UCSD-AML1 (cell line): Measurements from ENCODE around the gene MSANTD2.

ENCODE experiments used
- DNase-seq: peaks from one replicate; lab custom pipeline; 2025; ENCODE audit not compliant: unreplicated experiment; lab: John Stamatoyannopoulos, UW

MSANTD2 gene

DNA sequence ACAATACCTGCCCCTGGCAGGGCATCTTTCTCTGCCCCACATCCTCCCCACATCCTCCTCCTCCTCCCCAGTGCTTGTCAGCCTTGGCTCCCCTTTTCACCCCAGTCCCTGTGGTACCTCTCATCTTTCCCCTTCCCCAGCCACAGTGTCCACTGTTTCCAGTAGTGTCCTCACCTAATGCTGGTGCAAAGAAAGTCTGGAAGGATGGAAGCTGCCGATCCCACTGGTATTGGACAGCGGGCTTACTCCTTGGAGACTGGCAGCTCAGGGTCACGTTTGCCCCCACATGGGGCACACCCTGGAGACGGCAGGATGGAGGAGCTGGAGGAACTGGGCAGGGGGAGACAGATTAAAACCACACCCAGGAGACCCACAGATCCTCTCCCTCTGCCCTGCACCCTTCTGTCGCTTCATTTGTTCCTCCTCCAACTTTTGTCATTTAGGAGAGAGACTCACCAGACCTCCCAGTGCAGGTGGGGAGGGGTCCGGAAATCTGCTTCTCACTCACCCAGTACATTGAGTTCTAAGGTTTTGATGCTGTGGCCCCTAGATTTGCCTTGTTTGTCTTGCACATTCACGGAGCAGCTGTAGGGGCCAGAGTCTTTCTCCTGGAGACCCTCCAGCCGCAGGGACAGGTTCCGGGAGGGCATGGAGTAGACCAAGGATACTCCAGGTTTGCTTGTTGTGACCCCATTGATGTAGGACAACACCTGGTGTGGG is 44.0 kb downstream of the MSANTD2 start:
- DNase-seq: no peak

DNA sequence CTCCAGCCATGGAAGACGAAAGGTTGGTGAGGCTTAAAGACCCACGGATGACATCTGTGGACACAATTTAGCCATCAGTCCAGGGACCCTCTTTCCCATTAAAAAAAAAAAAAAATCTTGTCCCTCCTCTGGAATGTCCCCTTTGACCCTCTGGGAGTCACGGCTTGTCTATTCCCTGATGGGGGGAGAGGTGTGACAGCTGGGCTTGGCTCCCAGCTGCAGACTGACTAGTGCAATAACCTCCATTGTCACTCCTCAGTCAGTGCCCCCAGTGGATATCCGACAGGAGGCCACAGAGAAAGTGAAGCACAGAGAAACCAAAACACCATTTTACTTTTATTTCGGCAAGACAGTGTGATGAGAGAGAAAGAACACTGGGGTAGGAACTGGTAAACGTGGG is 45.5 kb downstream of the MSANTD2 start:
- DNase-seq: no peak

DNA sequence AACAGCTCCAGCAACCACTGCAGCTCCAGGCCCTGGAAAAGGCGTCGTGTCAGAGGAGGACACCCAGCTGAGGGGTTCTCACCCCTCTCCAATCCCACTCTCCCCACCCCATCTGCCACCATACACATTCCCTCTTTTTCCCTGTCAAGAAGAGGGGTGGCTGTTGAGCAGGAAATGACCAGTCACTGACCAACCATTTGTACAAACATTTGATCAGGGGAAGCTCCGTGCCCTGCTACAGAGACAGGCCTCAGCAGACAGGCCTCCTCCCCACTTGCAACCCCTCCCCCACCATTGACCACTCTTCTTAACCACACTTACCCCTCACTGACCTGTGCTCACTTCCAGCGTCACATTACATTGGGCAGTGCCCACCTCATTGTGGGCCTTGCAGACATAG is 45.9 kb downstream of the MSANTD2 start:
- no peak for DNase-seq

DNA sequence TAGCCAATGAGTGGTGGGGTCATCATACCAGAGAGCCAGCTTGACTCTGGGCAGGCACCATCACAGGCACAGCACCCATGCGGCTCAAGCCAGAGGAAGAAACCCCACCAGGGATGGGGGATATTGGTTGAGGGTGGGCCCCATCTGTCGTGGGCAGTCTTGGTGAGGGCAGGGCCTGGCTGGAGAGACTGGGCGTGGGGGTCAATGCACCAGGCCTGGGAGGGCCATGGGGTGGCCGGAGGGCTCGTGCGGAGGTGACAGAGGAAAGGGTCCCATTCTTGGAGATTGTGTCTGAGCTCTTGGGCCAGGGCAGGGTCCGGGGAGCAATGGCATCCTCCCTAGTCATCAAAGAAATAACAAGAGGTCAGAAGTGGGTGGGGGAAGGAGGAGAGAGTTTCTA is 46.6 kb downstream of the MSANTD2 start:
- no peak for DNase-seq

DNA sequence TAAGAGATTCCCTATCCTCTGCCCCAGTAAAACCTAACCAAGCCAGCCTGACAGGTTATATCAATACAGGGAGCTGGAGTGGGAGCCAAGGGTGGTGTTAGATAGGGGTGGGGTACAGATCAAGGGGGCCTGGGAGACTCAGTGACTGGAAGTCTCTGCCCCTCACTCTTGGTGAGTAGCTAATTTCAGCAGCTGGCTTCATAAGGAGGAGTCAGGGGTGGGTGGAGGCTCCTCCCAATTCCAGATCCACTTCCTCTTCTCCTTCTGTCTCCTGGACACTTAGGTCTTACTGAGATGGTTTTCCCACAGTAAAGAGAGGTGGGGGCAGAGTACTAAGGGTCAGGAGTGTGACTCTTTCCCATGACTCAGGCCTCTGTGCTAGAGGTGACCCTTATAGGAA is 47.0 kb downstream of the MSANTD2 start:
- DNase-seq: no peak

DNA sequence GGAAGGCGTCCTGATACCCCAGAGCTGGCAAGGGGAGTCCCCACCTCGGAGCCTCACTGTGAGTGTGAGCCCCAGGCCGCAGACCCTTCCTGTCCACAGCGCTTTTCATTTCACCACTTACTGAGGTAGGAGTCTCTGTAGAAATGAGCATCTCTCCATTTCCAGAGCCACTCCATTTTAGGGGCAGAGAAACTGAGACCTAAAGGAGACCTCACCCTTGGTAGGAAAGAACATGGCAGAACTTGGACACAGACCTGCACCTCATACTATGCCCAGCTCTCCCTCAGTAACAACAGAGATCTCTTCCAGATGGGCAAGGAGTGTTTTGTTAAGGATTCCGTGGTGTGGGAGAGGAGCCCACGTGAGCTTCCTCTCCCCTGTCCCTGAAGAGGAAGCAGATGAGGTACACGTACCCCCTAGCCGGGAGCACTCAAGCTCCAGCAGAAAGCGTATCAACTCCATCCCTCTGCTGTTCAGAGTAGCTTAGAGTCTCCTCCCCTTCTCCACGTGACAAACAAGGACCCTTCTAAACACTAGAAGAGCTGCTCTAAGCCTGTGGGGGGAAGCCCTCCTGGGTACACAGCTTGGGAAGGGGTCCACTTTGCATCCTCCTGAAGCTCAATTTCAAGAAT is 47.6 kb downstream of the MSANTD2 start:
- no peak for DNase-seq

DNA sequence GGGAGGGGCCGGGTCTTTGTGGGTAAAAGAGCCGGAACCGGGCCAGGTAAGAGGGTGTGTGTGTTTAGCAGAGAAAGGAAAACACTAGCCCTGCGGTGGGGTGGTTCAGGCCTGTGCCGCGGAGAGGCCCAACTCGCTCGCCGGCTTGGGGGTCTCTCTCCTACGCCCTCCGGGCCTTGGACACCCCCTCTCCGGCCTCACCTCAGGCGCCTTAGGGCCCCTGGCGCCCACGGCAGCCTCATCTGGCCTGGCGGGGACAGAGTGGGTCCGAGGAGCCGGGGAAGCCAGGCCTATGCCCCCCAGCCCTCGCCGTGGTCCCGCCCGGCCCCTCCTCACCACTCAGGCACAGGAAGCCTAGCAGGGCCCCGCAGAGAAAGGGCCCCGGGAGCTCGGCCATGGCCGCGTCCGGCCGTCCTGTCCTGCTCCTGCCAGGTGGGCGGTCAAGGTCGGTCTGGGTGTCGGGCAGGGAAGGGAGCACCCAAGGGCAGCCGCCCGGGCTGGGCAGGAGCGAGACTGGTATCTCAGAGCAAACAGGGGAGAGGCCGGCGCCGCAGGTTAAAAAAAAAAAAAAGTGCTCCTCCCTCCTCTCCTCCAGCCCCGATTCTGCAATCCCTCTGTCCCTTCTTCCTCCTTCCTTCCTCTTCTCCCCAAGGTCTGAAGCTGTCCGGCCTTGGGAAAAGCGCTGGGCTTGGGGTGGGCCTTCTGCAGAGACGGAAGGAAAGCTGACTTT is 48.3 kb downstream of the MSANTD2 start, which contains the start of gene VSIG2:
TSS of gene VSIG2 (minus strand) at position 515 of the 730 bp plus-strand sequence. CDS start at position 397, 118 bp downstream.
- DNase-seq: no peak

DNA sequence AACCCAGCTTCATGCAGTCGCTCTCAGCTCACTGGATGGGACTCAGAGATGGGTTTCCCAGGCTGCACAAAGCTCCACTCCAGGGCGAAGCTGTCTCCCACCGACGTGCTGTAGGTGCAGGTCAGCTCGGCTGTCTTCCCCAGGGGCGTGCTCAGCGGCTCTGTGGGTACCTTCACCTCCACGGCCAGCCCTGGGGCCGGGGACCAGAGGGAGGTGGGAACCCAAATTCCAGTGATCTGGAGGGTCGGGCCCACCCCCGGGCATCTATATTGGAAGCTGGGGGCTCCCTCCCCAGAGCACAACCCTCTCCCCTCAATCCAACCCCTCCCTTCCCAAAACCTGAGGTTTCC is 48.8 kb downstream of the MSANTD2 start:
- DNase-seq: no peak

DNA sequence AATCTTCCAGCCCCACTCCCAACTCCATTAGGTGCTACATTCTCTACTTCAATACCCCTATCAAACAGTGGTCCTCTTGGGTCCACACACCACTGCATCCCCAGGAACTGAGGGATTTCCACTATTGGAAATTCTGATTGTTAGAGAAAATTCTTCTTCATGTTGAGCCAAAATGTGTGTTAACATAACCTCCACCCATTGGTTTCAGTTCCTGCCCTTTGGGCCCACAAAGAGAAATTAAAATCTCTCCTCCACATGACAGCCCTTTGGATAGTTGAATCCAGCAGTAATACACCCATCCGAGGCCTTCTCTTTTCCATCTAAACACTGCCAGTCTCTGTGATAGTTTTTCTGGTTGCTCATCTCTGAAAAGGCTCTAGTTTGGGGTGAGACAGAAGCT is 50.3 kb downstream of the MSANTD2 start:
- DNase-seq: no peak

DNA sequence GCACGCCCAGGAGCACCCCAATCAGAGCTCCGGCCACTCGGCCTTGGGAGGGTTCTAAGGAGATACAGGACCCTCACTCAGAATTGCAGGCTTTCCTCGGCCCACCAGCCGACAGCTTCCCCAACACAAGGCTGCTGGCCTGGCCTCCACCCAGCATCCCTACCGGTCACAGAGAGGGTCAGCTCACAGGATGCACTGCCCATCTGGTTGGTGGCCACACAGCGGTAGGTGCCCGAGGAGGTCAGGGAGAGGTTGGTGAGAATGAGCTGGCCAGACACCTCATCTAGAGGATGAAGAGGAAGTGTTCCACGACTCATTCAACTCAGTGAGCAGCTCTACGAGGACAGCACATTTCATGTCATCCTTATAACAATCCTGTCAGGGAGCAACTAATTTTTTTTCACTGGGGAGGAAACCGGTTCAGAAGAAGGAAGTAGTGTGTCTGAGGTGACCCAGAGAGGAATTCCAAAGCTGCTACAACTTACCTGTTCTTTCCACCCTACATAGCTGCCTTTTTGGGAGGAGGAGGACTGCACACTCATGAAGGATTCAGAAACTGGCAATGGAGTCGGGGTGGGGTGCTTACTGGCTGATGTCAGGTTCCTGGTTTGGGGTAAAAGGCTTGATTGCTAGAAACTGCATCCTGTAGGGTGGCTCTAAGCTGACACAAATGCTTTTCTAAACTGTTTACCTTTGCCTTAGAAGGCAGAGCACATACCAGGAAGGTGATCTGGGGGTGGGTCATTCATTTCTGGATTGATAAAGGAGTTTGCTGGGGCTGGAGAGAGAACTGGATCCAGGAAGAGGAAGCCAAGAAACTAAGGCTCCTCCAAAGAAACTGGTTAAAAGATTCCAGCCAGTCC is 51.5 kb downstream of the MSANTD2 start:
- no peak for DNase-seq

DNA sequence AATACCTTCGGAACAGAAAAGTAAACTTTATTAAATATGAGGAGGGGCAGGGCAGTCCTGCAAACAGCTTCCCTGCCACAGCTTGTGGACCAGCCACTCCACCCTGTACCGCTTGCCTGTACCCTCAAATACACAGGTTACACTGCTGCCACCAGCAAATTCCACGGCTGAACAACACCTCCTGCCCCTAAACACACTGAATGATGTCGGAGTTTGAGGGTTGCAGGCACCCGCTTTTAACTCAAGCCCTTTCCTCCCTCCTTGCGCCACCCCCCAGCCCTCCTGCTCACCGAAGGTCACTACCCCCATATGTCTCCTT is 52.1 kb downstream of the MSANTD2 start:
- DNase-seq: no peak

DNA sequence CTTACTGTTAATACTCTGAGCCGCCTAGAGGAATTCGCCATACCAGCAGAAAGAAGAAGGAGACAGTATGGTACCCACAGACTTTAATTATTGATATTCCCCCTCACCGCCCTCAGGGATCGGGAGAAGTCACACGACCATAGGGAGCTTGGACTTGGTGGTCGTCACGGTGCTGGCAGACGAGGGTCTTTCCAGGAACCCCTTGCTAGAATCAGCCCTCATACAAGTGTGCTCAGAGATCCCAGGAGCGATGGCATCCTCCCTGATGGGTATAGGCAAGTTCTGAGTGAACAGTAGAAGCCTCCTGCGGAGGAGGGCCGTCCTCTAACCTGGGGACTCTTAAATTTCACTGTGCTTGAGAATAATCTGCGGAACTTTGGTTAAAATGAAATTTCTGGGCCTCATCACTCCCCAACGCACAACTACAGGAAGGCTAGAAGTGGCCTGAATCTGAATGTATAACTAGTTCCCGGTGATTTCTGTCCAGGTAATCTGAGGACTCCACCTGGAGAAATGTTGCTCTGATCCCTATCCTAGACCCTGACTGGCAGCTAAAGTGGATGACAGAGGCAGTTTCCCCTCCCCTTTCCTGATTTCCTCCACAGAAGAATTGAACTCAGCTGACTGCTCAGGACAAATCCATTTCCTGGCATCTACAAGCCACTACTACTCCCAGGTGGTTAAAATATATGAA is 52.7 kb downstream of the MSANTD2 start:
- DNase-seq: no peak

DNA sequence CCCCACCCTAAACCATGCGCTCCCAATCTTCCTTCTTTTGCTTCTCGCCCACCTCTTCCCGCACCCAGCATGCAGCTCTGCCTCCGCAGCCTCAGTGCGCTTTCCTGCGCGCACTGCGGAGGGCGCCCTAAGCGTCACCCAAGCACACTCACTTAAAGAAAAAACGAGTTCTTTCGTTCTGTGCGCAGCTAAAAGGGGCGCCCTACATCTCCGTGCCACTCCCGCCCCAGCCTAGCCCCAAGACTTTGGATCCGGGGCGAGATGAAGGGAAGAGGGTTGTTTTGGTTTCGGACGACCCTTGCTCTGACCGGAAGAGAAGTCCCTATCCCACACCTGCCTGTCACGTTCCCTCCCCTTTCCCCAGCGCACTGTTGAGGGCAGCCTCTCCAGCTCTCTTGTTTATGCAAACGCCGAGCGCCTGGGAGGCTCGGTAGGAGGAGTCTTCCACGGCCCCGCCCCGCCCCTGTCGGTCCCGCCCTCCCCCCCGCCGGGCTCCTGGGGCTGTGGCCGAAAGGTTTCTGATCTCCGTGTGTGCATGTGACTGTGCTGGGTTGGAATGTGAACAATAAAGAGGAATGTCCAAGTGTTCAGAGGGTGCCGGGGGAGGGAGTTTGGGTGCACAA is 53.5 kb downstream of the MSANTD2 start:
- no peak for DNase-seq

DNA sequence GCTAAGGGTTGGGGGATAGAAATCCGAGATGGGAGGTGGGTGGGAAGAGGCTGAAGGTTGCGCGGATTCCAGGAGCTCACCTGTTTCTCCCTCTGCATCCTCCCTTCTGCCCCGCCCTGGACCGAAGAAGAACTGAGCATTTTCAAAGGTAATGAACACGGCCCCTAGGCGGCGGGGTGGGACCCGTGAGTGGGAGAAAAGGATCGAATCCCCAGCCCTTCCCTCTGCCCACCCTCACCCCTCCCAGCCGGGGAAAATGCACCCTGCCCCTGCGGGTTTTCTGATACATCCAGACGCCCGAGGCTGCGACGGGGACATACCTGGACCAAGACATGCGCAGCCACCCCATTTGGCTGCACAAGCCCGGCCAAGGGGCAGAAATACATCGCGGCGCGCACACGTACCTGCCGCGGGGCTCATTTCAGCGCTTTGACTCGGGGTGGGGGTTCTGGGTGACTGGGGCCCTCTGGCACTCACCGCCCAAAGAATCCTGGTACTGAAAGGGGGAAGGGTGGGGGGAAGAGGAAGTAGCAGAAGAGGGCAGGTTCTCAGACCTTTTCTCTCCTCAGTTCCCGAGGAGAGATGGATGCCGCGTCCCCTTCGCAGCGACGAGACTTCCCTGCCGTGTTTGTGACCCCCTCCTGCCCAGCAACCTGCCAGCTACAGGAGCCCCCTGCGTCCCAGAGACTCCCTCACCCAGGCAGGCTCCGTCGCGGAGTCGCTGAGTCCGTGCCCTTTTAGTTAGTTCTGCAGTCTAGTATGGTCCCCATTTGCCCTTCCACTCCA is 54.2 kb downstream of the MSANTD2 start:
- no peak for DNase-seq

DNA sequence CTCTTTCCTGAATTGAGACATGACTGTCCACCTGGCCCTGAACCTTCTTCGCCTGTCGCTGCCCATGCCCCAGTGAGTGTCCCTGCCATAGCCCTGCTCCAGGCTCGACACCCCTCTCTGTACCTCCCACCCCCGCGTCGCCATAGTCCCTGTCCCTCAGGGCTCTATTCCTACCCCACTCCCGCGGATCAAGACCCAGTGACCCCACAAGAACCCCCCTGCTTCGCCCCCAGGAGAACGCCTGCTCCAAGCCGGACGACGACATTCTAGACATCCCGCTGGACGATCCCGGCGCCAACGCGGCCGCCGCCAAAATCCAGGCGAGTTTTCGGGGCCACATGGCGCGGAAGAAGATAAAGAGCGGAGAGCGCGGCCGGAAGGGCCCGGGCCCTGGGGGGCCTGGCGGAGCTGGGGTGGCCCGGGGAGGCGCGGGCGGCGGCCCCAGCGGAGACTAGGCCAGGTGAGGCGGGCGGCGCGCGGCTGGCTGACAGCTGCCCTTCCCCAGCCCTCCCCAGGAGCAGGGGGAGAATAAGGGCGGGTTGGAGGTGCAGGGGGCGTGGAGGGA is 54.9 kb downstream of the MSANTD2 start:
- DNase-seq: no peak

DNA sequence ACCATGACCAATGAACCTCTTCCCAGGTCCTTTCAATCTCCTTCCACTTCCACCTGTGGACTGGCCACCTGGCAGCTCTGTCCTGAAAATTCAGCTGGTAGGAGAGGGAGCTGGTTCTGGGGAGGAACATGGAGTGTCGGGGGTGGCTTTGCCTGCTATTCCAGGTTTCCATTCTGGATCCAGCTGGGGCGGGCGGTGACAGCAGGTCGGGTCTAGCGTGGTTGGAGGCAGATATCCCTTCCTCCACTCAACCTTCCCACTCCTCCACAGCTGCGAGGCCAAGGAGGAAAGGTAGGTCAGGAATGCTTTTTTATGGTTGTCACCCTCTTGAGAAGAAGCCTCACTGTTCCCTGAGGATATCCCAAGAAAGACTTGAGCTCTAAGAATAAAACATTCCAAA is 57.2 kb downstream of the MSANTD2 start:
- no peak for DNase-seq

DNA sequence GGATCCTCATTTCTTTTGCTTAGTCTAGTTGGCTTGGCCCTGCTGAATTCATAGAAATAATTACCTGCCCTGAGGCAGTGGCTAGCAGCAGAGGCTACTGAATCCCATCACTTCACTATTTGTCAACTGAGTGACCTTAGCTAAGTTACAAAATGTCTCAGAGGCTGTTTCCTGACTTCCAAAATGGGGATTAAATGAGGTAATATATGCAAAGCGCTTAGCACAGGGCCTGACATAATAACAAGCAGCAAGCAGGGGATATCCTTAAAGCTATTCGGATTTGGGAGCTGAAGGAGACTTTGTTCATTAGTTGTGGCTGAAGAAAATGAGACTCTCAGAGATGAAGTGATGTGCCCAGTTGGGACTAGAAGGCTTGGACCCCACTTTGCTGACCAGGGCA is 57.7 kb downstream of the MSANTD2 start:
- DNase-seq: no peak

DNA sequence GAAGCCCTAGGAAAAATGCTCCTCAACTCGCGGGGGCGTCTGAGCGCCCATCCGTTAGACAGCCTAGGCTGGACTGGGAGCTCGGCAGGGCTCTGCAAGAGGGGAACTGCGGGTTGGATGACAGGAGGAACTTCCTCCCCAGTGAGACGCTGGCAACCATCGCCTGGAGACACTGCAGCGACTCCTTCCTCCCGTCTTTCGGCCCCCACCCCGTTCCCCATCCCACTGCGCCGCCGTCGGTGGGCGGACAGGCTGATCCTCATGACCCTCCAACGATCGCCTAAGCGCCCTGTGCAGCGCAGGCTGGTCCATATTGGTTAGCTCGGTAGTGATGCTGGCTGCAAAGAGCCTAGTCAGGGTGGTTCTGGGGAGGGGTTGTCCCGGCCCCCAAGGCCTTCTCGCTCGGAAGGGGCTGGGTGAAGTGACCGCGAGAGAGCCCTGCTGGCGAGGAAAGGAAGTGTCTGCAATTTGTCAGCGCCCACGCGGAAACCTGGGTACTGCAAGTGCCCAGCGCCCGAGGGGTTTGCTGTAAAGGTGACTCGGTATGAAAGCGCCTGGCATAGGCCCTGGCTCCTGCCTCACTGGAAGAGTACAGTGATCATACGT is 59.8 kb downstream of the MSANTD2 start:
- peak; percentile 82 for DNase-seq
